GM23338 (cell line): ENCODE data around the gene NTM. TPM values are rescaled to one million over a fixed set of nuclear protein-coding genes. Genes with fewer than 3 reads are reported as not detected.

Experiments used
- ATAC-seq: fragments of 200-7000 bp; cut with Tn5 transposase; 3 replicates; pipeline ENCODE4 v1.9.1; 2020
- DNase-seq: peaks from one replicate; pipeline ENCODE4 v3.0.0-alpha.2; 2015; ENCODE audit warnings: low spot score
- H2AFZ ChIP-seq: fragments of 200-600 bp; sonication (generic); 2 replicates; pipeline ENCODE4 v1.8.0; 2016; ENCODE audit warnings: antibody characterized with exemption, mild to moderate bottlenecking, moderate library complexity
- H3F3A ChIP-seq: fragments of 200-600 bp; sonication (generic); replicated peaks from 2 replicates; pipeline ENCODE4 v1.8.0; 2017; ENCODE audit warnings: antibody characterized with exemption, mixed run types, low read depth
- H3K27ac ChIP-seq: fragments of 200-600 bp; sonication (generic); 2 replicates; pipeline ENCODE4 v1.6.1; 2016; ENCODE audit warnings: low read depth
- H3K27me3 ChIP-seq: fragments of 200-600 bp; sonication (generic); 2 replicates; pipeline ENCODE4 v1.8.0; 2016; ENCODE audit warnings: mild to moderate bottlenecking, mixed run types, moderate library complexity; ENCODE audit not compliant: insufficient read depth
- H3K36me3 ChIP-seq: fragments of 200-600 bp; sonication (generic); 2 replicates; pipeline ENCODE4 v1.8.0; 2016; ENCODE audit warnings: mild to moderate bottlenecking; ENCODE audit not compliant: insufficient read depth
- H3K4me1 ChIP-seq: fragments of 200-600 bp; sonication (generic); 2 replicates; pipeline ENCODE4 v1.8.0; 2016; ENCODE audit warnings: mild to moderate bottlenecking, moderate library complexity; ENCODE audit not compliant: insufficient read depth
- H3K4me2 ChIP-seq: fragments of 200-600 bp; sonication (generic); 2 replicates; pipeline ENCODE4 v1.7.1; 2017; ENCODE audit warnings: mixed run types
- H3K4me3 ChIP-seq: fragments of 200-600 bp; sonication (generic); 2 replicates; pipeline ENCODE4 v1.6.1; 2016; ENCODE audit warnings: mixed run types
- H3K79me2 ChIP-seq: fragments of 200-600 bp; sonication (generic); replicated peaks from 2 replicates; pipeline ENCODE4 v1.8.0; 2017; ENCODE audit warnings: mild to moderate bottlenecking; ENCODE audit not compliant: insufficient read depth
- H3K9me2 ChIP-seq: fragments of 200-600 bp; sonication (generic); 2 replicates; pipeline ENCODE4 v1.8.0; 2017; ENCODE audit not compliant: insufficient read depth
- H4K20me1 ChIP-seq: fragments of 200-600 bp; sonication (generic); replicated peaks from 2 replicates; pipeline ENCODE4 v1.8.0; 2017; ENCODE audit warnings: mild to moderate bottlenecking; ENCODE audit not compliant: insufficient read depth
- H3K27ac Mint-ChIP-seq: 2 replicates; pipeline ENCODE4 v1.8.0; 2020; ENCODE audit warnings: inconsistent platforms, mild to moderate bottlenecking, moderate library complexity, mixed read lengths
- H3K27me3 Mint-ChIP-seq: 3 replicates; pipeline ENCODE4 v1.8.0; 2022; ENCODE audit warnings: low read depth, mild to moderate bottlenecking, moderate library complexity, mixed read lengths, inconsistent platforms; ENCODE audit not compliant: insufficient read depth, poor library complexity
- H3K36me3 Mint-ChIP-seq: 3 replicates; pipeline ENCODE4 v1.8.0; 2021; ENCODE audit warnings: low read depth, mild to moderate bottlenecking, inconsistent platforms, moderate library complexity, mixed read lengths
- H3K4me1 Mint-ChIP-seq: 3 replicates; pipeline ENCODE4 v1.8.0; 2020; ENCODE audit warnings: mild to moderate bottlenecking, inconsistent platforms, mixed read lengths
- H3K4me3 Mint-ChIP-seq: 3 replicates; pipeline ENCODE4 v1.8.0; 2021; ENCODE audit warnings: moderate library complexity, mild to moderate bottlenecking, inconsistent platforms, mixed read lengths
- H3K9me3 Mint-ChIP-seq: 3 replicates; pipeline ENCODE4 v1.8.0; 2020; ENCODE audit warnings: moderate library complexity, mild to moderate bottlenecking, inconsistent platforms, mixed read lengths
- EZH2phosphoT487 ChIP-seq: fragments of 200-600 bp; sonication (generic); IDR thresholded peaks from one replicate; pipeline ENCODE4 v1.8.1; 2018; ENCODE audit warnings: antibody characterized with exemption; ENCODE audit not compliant: unreplicated experiment
- JUNB ChIP-seq: IDR thresholded peaks from one replicate; pipeline ENCODE4 v1.6.1; 2016; ENCODE audit warnings: antibody characterized with exemption; ENCODE audit not compliant: unreplicated experiment
- NANOG ChIP-seq: IDR thresholded peaks from 2 replicates; pipeline ENCODE4 v1.6.1; 2016; ENCODE audit warnings: antibody characterized with exemption, borderline replicate concordance
- POLR2AphosphoS5 ChIP-seq: IDR thresholded peaks from 2 replicates; pipeline ENCODE4 v1.6.1; 2016; ENCODE audit warnings: antibody characterized with exemption, low read depth
- STAT1 ChIP-seq: IDR thresholded peaks from one replicate; pipeline ENCODE4 v1.6.1; 2016; ENCODE audit warnings: antibody characterized with exemption; ENCODE audit not compliant: unreplicated experiment
- ZNF331 ChIP-seq: fragments of 250-450 bp; sonication (Bioruptor Pico); IDR thresholded peaks from 2 replicates; pipeline ENCODE4 v1.5.0; 2020; ENCODE audit warnings: low read depth, mild to moderate bottlenecking, moderate library complexity
- polyA plus RNA-seq: library from polyadenylated mRNA; unstranded; fragments of >200 nt; fragmentation: Nextera tagmentation; extraction: Ambion mirVana; gene quantifications from 2 replicates; pipeline ENCODE4 v1.2.1, GENCODE V29; 2016
- total RNA-seq: library from RNA; depleted of rRNA; stranded (reverse); fragments of >200 nt; shearing (Covaris generic); gene quantifications from 2 replicates; pipeline ENCODE4 v1.2.3, GENCODE V29; 2014
- TF ChIP-seq, protein P1 (sequence below): IDR thresholded peaks from one replicate; pipeline ENCODE4 v1.6.1; 2018; ENCODE audit warnings: antibody characterized with exemption; ENCODE audit not compliant: unreplicated experiment
- TF ChIP-seq, protein P2 (sequence below): fragments of 250-450 bp; sonication (Bioruptor Pico); IDR thresholded peaks from 2 replicates; pipeline ENCODE4 v1.5.0; 2020; ENCODE audit warnings: mild to moderate bottlenecking, moderate library complexity
- TF ChIP-seq, protein P3 (sequence below), 2 experiments: fragments of 200-600 bp in 1 of 2; sonication (generic) in 1 of 2; conservative IDR thresholded peaks; 2 replicates each; pipeline versions ENCODE4 v1.5.1 to v1.6.1; 2016 to 2017; ENCODE audit warnings: antibody characterized with exemption in 2 of 2, low read depth in 2 of 2, mild to moderate bottlenecking in 2 of 2, moderate library complexity in 1 of 2

The NTM gene
- total and polyA plus RNA-seq, 2 experiments from 2014 or later = 10.6 to 14.6 TPM

- TF ChIP-seq STAT1 = no peak
- TF ChIP-seq, protein P1, sequence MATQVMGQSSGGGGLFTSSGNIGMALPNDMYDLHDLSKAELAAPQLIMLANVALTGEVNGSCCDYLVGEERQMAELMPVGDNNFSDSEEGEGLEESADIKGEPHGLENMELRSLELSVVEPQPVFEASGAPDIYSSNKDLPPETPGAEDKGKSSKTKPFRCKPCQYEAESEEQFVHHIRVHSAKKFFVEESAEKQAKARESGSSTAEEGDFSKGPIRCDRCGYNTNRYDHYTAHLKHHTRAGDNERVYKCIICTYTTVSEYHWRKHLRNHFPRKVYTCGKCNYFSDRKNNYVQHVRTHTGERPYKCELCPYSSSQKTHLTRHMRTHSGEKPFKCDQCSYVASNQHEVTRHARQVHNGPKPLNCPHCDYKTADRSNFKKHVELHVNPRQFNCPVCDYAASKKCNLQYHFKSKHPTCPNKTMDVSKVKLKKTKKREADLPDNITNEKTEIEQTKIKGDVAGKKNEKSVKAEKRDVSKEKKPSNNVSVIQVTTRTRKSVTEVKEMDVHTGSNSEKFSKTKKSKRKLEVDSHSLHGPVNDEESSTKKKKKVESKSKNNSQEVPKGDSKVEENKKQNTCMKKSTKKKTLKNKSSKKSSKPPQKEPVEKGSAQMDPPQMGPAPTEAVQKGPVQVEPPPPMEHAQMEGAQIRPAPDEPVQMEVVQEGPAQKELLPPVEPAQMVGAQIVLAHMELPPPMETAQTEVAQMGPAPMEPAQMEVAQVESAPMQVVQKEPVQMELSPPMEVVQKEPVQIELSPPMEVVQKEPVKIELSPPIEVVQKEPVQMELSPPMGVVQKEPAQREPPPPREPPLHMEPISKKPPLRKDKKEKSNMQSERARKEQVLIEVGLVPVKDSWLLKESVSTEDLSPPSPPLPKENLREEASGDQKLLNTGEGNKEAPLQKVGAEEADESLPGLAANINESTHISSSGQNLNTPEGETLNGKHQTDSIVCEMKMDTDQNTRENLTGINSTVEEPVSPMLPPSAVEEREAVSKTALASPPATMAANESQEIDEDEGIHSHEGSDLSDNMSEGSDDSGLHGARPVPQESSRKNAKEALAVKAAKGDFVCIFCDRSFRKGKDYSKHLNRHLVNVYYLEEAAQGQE = no peak
- no peak for TF ChIP-seq EZH2phosphoT487
- no peak for TF ChIP-seq ZNF331 (CRISPR knock-in tag)
- no peak for TF ChIP-seq JUNB
- TF ChIP-seq NANOG = no peak
Measured at GRCh38 chr11:131980199-131980598, 609.8 kb downstream of the NTM start (continued).

DNA sequence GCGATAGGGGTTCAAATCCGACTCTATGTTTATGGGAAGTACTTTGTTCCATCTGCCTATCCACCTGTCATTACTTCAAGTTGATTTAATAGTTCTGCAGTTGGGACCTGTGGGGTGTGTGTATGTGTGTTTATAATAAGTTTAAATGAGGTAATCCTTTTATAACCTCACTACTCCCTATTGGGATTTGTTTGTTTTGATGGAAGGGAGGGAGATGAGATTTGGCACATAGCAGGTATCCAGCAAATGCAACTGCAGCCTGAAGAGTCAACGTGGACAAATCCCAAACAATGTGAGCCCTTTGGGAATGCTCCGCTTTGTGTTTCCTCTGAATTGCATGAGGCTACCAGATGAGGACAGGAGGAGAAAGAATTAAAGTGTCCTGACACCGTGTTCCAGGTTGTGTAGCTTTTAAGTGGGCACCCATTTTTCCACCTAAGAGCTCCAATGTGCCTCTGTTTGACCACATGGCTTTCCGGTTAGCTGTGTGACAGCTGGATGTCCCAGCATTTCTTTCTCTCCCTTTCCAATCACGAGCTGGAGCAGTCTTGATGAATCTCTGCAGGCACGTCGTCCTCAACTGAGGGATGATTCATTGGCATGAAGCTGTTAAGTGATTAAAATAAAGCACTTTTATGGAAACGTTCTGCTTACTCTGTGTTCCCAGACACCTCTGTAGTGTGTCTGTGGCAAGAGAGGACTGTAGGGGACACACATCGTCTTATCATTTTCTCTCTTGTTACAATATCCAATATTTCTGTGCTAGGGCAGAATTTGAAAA lies 610.7 kb downstream of the NTM start:
- Histone ChIP-seq H3K79me2 (no peaks in the 10 kb centered on the region), H3K4me2 (no peak overlapping the region), H3K4me1 (peaks cover 65% of the 10 kb centered on the region), H3K4me3 (no peak overlapping the region), H3K9me2 (no peaks in the 10 kb centered on the region), H3K27me3 (no peaks in the 10 kb centered on the region), H2AFZ (no peak overlapping the region), H4K20me1 (no peaks in the 10 kb centered on the region), H3F3A (no peaks in the 10 kb centered on the region), H3K27ac (peak overlapping the region; percentile 80), H3K36me3 (no peaks in the 10 kb centered on the region)
- Mint-ChIP-seq H3K4me1 (peaks cover 87% of the 10 kb centered on the region), H3K36me3 (no peaks in the 10 kb centered on the region), H3K9me3 (no peaks in the 10 kb centered on the region), H3K4me3 (no peak overlapping the region), H3K27ac (peak overlapping the region; percentile 92), H3K27me3 (no peaks in the 10 kb centered on the region)
- ATAC-seq = no peak
- no peak for DNase-seq
- TF ChIP-seq, protein P2, sequence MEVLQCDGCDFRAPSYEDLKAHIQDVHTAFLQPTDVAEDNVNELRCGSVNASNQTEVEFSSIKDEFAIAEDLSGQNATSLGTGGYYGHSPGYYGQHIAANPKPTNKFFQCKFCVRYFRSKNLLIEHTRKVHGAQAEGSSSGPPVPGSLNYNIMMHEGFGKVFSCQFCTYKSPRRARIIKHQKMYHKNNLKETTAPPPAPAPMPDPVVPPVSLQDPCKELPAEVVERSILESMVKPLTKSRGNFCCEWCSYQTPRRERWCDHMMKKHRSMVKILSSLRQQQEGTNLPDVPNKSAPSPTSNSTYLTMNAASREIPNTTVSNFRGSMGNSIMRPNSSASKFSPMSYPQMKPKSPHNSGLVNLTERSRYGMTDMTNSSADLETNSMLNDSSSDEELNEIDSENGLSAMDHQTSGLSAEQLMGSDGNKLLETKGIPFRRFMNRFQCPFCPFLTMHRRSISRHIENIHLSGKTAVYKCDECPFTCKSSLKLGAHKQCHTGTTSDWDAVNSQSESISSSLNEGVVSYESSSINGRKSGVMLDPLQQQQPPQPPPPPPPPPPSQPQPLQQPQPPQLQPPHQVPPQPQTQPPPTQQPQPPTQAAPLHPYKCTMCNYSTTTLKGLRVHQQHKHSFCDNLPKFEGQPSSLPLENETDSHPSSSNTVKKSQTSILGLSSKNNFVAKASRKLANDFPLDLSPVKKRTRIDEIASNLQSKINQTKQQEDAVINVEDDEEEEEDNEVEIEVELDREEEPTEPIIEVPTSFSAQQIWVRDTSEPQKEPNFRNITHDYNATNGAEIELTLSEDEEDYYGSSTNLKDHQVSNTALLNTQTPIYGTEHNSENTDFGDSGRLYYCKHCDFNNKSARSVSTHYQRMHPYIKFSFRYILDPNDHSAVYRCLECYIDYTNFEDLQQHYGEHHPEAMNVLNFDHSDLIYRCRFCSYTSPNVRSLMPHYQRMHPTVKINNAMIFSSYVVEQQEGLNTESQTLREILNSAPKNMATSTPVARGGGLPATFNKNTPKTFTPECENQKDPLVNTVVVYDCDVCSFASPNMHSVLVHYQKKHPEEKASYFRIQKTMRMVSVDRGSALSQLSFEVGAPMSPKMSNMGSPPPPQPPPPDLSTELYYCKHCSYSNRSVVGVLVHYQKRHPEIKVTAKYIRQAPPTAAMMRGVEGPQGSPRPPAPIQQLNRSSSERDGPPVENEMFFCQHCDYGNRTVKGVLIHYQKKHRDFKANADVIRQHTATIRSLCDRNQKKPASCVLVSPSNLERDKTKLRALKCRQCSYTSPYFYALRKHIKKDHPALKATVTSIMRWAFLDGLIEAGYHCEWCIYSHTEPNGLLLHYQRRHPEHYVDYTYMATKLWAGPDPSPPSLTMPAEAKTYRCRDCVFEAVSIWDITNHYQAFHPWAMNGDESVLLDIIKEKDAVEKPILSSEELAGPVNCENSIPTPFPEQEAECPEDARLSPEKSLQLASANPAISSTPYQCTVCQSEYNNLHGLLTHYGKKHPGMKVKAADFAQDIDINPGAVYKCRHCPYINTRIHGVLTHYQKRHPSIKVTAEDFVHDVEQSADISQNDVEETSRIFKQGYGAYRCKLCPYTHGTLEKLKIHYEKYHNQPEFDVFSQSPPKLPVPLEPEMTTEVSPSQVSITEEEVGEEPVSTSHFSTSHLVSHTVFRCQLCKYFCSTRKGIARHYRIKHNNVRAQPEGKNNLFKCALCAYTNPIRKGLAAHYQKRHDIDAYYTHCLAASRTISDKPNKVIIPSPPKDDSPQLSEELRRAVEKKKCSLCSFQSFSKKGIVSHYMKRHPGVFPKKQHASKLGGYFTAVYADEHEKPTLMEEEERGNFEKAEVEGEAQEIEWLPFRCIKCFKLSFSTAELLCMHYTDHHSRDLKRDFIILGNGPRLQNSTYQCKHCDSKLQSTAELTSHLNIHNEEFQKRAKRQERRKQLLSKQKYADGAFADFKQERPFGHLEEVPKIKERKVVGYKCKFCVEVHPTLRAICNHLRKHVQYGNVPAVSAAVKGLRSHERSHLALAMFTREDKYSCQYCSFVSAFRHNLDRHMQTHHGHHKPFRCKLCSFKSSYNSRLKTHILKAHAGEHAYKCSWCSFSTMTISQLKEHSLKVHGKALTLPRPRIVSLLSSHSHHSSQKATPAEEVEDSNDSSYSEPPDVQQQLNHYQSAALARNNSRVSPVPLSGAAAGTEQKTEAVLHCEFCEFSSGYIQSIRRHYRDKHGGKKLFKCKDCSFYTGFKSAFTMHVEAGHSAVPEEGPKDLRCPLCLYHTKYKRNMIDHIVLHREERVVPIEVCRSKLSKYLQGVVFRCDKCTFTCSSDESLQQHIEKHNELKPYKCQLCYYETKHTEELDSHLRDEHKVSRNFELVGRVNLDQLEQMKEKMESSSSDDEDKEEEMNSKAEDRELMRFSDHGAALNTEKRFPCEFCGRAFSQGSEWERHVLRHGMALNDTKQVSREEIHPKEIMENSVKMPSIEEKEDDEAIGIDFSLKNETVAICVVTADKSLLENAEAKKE (CRISPR knock-in tag) = no peak
- no peak for TF ChIP-seq ZNF331 (CRISPR knock-in tag)
- TF ChIP-seq, protein P1 = no peak
- TF ChIP-seq POLR2AphosphoS5 = no peak
- TF ChIP-seq, protein P3, sequence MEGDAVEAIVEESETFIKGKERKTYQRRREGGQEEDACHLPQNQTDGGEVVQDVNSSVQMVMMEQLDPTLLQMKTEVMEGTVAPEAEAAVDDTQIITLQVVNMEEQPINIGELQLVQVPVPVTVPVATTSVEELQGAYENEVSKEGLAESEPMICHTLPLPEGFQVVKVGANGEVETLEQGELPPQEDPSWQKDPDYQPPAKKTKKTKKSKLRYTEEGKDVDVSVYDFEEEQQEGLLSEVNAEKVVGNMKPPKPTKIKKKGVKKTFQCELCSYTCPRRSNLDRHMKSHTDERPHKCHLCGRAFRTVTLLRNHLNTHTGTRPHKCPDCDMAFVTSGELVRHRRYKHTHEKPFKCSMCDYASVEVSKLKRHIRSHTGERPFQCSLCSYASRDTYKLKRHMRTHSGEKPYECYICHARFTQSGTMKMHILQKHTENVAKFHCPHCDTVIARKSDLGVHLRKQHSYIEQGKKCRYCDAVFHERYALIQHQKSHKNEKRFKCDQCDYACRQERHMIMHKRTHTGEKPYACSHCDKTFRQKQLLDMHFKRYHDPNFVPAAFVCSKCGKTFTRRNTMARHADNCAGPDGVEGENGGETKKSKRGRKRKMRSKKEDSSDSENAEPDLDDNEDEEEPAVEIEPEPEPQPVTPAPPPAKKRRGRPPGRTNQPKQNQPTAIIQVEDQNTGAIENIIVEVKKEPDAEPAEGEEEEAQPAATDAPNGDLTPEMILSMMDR (conservative IDR thresholded peaks at IDR 0.05; ENCODE audit: low read depth in 2 of 2) = no peak
